Parathyroid adenoma (tissue), 2 donors: ENCODE measurements around the gene ZNF214.

Source experiments
- H2AFZ ChIP-seq: fragments of 300-600 bp; sonication (generic); one replicate; pipeline ENCODE4 v1.7.0; 2017; ENCODE audit warnings: antibody characterized with exemption, mild to moderate bottlenecking
- H3K27ac ChIP-seq: fragments of 300-600 bp; sonication (generic); one replicate; pipeline ENCODE4 v1.7.0; 2017
- H3K27me3 ChIP-seq: fragments of 300-600 bp; sonication (generic); one replicate; pipeline ENCODE4 v1.7.0; 2017; ENCODE audit warnings: low read length; ENCODE audit not compliant: control insufficient read depth, insufficient read depth
- H3K36me3 ChIP-seq: fragments of 300-600 bp; sonication (generic); one replicate; pipeline ENCODE4 v1.7.0; 2017; ENCODE audit warnings: low read length; ENCODE audit not compliant: control insufficient read depth, insufficient read depth
- H3K4me1 ChIP-seq: fragments of 300-600 bp; sonication (generic); one replicate; pipeline ENCODE4 v1.7.0; 2017; ENCODE audit warnings: control low read depth
- H3K4me2 ChIP-seq: fragments of 300-600 bp; sonication (generic); one replicate; pipeline ENCODE4 v1.7.0; 2017; ENCODE audit warnings: low read length
- H3K4me3 ChIP-seq: fragments of 300-600 bp; sonication (generic); one replicate; pipeline ENCODE4 v1.7.0; 2017; ENCODE audit warnings: low read depth, low read length
- H3K79me2 ChIP-seq: fragments of 300-600 bp; sonication (generic); one replicate; pipeline ENCODE4 v1.7.0; 2017; ENCODE audit warnings: control low read depth
- H3K9ac ChIP-seq: fragments of 300-600 bp; sonication (generic); one replicate; pipeline ENCODE4 v1.7.0; 2017; ENCODE audit warnings: mild to moderate bottlenecking
- H3K9me3 ChIP-seq: fragments of 300-600 bp; sonication (generic); one replicate; pipeline ENCODE4 v1.7.0; 2017; ENCODE audit warnings: low read length; ENCODE audit not compliant: control insufficient read depth
- CTCF ChIP-seq: fragments of 300-600 bp; sonication (generic); IDR thresholded peaks from one replicate; pipeline ENCODE4 v1.7.0; 2017; ENCODE audit warnings: antibody characterized with exemption, mild to moderate bottlenecking
- donor health status: primary hyperparathyroidism.

ZNF214 gene

GRCh38 chr11:7016011-7016410 lies 4.1 kb downstream of the ZNF214 start:
- Histone ChIP-seq H3K9ac (no peak overlapping the region), H2AFZ (no peak overlapping the region), H3K9me3 (no peaks in the 10 kb centered on the region), H3K4me1 (peaks cover 2% of the 10 kb centered on the region), H3K27me3 (no peaks in the 10 kb centered on the region), H3K27ac (no peak overlapping the region), H3K4me3 (no peak overlapping the region), H3K79me2 (no peaks in the 10 kb centered on the region), H3K4me2 (no peak overlapping the region), H3K36me3 (no peaks in the 10 kb centered on the region)
- TF ChIP-seq CTCF = no peak

GRCh38 chr11:7014118-7014517 lies 6.0 kb downstream of the ZNF214 start:
- H3K9me3 ChIP-seq = no peaks in the 10 kb centered on the region
- no peak overlapping the region for H3K27ac ChIP-seq
- no peak overlapping the region for H3K9ac ChIP-seq
- H3K36me3 ChIP-seq = no peaks in the 10 kb centered on the region
- TF ChIP-seq CTCF = no peak
- H3K4me2 ChIP-seq = no peak overlapping the region
- no peaks in the 10 kb centered on the region for H3K4me1 ChIP-seq
- no peak overlapping the region for H2AFZ ChIP-seq
- H3K4me3 ChIP-seq = no peak overlapping the region
- H3K27me3 ChIP-seq = no peaks in the 10 kb centered on the region
- H3K79me2 ChIP-seq = no peaks in the 10 kb centered on the region

GRCh38 chr11:7004482-7004881 lies 15.7 kb downstream of the ZNF214 start:
- TF ChIP-seq CTCF = no peak
- Histone ChIP-seq H2AFZ (no peak overlapping the region), H3K79me2 (no peaks in the 10 kb centered on the region), H3K36me3 (no peaks in the 10 kb centered on the region), H3K27me3 (no peaks in the 10 kb centered on the region), H3K4me1 (no peaks in the 10 kb centered on the region), H3K27ac (no peak overlapping the region), H3K9me3 (no peaks in the 10 kb centered on the region), H3K4me3 (no peak overlapping the region), H3K4me2 (no peak overlapping the region), H3K9ac (no peak overlapping the region)

GRCh38 chr11:6995703-6996102 lies 24.4 kb downstream of the ZNF214 start:
- Histone ChIP-seq H3K4me1 (no peaks in the 10 kb centered on the region), H3K79me2 (no peaks in the 10 kb centered on the region), H3K4me3 (no peak overlapping the region), H3K27me3 (no peaks in the 10 kb centered on the region), H3K36me3 (no peaks in the 10 kb centered on the region), H3K4me2 (no peak overlapping the region), H2AFZ (no peak overlapping the region), H3K27ac (no peak overlapping the region), H3K9ac (no peak overlapping the region), H3K9me3 (no peaks in the 10 kb centered on the region)
- no peak for TF ChIP-seq CTCF
